H1 (cell line): ENCODE results near the gene TIMM29. TPM values are rescaled to one million over a fixed set of nuclear protein-coding genes. Genes with fewer than 3 reads are reported as not detected.

Experiments
- CTCF ChIA-PET: fragments of 300-600 bp; sonication (Branson Sonifier 250); formaldehyde crosslinking; loops from one replicate; lab custom pipeline; 2021; ENCODE audit not compliant: partially characterized antibody; lab: Charles Lee
- POLR2A ChIA-PET: fragments of 300-600 bp; sonication (Branson Sonifier 250); formaldehyde crosslinking; loops from one replicate; lab custom pipeline; 2021; ENCODE audit warnings: inconsistent platforms; ENCODE audit not compliant: partially characterized antibody; lab: Charles Lee
- DNase-seq, 2 experiments: peaks; one replicate each; pipeline versions ENCODE4 v3.0.0 to v3.0.0-alpha.2; 2010 to 2022; ENCODE audit warnings: low spot score in 2 of 2, low read depth in 1 of 2, mixed read lengths in 1 of 2
- FAIRE-seq: peaks from 2 replicates; lab custom pipeline; 2011; peaks lifted over from hg19 to GRCh38; lab: Jason Lieb, UNC
- H2AFZ ChIP-seq: 2 replicates; pipeline ENCODE4 v1.8.1; 2012; ENCODE audit warnings: low read length, inconsistent platforms
- H2AK5ac ChIP-seq: 2 replicates; pipeline ENCODE4 v1.6.1; 2013; ENCODE audit warnings: low read depth, low read length
- H2BK120ac ChIP-seq: replicated peaks from 2 replicates; pipeline ENCODE3; 2013; ENCODE audit warnings: low read depth, low read length, inconsistent platforms
- H2BK12ac ChIP-seq: 2 replicates; pipeline ENCODE4 v1.6.1; 2013; ENCODE audit warnings: low read depth, low read length
- H2BK15ac ChIP-seq: 2 replicates; pipeline ENCODE4 v1.6.1; 2013; ENCODE audit warnings: low read length
- H2BK20ac ChIP-seq: 2 replicates; pipeline ENCODE4 v1.6.1; 2013; ENCODE audit warnings: low read length
- H2BK5ac ChIP-seq: 2 replicates; pipeline ENCODE4 v1.6.1; 2013; ENCODE audit warnings: low read depth, low read length
- H3K14ac ChIP-seq: 2 replicates; pipeline ENCODE4 v1.6.1; 2013; ENCODE audit warnings: inconsistent platforms; ENCODE audit not compliant: insufficient read length
- H3K18ac ChIP-seq: 2 replicates; pipeline ENCODE4 v1.6.1; 2013; ENCODE audit warnings: low read length; ENCODE audit errors: extremely low read depth
- H3K23ac ChIP-seq: 2 replicates; pipeline ENCODE4 v1.6.1; 2013; ENCODE audit warnings: inconsistent platforms; ENCODE audit not compliant: insufficient read length
- H3K23me2 ChIP-seq: 2 replicates; pipeline ENCODE4 v1.6.1; 2013; ENCODE audit warnings: low read depth, low read length
- H3K27ac ChIP-seq: 2 replicates; pipeline ENCODE4 v1.6.1; 2011; ENCODE audit warnings: low read depth, low read length, inconsistent platforms
- H3K27me3 ChIP-seq, 4 experiments: replicated peaks in 1 of 4; 1 replicate in 1 of 4; 2 replicates in 3 of 4; pipeline versions ENCODE4 v1.6.1 to v1.8.1; 2011 to 2013; ENCODE audit warnings: low read length in 3 of 4, mild to moderate bottlenecking in 3 of 4, inconsistent platforms in 2 of 4, mixed read lengths in 2 of 4, moderate library complexity in 1 of 4; ENCODE audit not compliant: control insufficient read depth in 3 of 4, insufficient read depth in 3 of 4; ENCODE audit errors: extremely low read depth in 1 of 4
- H3K36me3 ChIP-seq, 4 experiments: 2 replicates each; pipeline versions ENCODE4 v1.6.1 to v1.8.1; 2011 to 2013; ENCODE audit warnings: mild to moderate bottlenecking in 4 of 4, low read length in 3 of 4, moderate library complexity in 2 of 4, control low read depth in 1 of 4, inconsistent platforms in 1 of 4; ENCODE audit not compliant: insufficient read depth in 4 of 4, control insufficient read depth in 2 of 4
- H3K4ac ChIP-seq: replicated peaks from 2 replicates; pipeline ENCODE3; 2013; ENCODE audit warnings: low read length, low read depth, mixed read lengths, inconsistent platforms; ENCODE audit not compliant: insufficient read length
- H3K4me1 ChIP-seq, 4 experiments: replicated peaks in 1 of 4; 1 replicate in 1 of 4; 2 replicates in 3 of 4; pipeline versions ENCODE4 v1.6.1 to v1.8.1; 2011 to 2013; ENCODE audit warnings: low read length in 3 of 4, inconsistent platforms in 2 of 4, mixed read lengths in 1 of 4; ENCODE audit not compliant: insufficient read depth in 4 of 4, control insufficient read depth in 3 of 4
- H3K4me2 ChIP-seq, 2 experiments: 2 replicates each; pipeline versions ENCODE4 v1.6.1 to v1.8.1; 2011 to 2013; ENCODE audit warnings: low read depth in 2 of 2, low read length in 2 of 2, control low read depth in 1 of 2, inconsistent platforms in 1 of 2, mild to moderate bottlenecking in 1 of 2; ENCODE audit not compliant: insufficient read depth in 1 of 2
- H3K4me3 ChIP-seq, 4 experiments: fragments of 200-600, 300-600 bp in 1 of 4; sonication (generic), shearing (Covaris generic), sonication (Bioruptor Twin) in 1 of 4; 2 replicates each; pipeline versions ENCODE4 v1.5.1 to v1.8.1; 2011 to 2016; ENCODE audit warnings: low read length in 4 of 4, low read depth in 3 of 4, control low read depth in 2 of 4, inconsistent platforms in 2 of 4, mild to moderate bottlenecking in 2 of 4, mixed read lengths in 1 of 4, moderate library complexity in 1 of 4; ENCODE audit not compliant: insufficient read depth in 2 of 4; ENCODE audit errors: extremely low read depth in 1 of 4
- H3K56ac ChIP-seq: replicated peaks from 2 replicates; pipeline ENCODE3; 2013; ENCODE audit warnings: low read depth, mild to moderate bottlenecking, mixed read lengths, low read length, inconsistent platforms; ENCODE audit not compliant: insufficient read length
- H3K79me1 ChIP-seq: 2 replicates; pipeline ENCODE4 v1.6.1; 2013; ENCODE audit warnings: low read depth, low read length, control low read depth
- H3K79me2 ChIP-seq, 2 experiments: 2 replicates each; pipeline versions ENCODE4 v1.6.1 to v1.8.1; 2012 to 2013; ENCODE audit warnings: low read length in 2 of 2, mild to moderate bottlenecking in 2 of 2, inconsistent platforms in 1 of 2; ENCODE audit not compliant: insufficient read depth in 2 of 2, control insufficient read depth in 1 of 2
- H3K9ac ChIP-seq, 4 experiments: replicated peaks in 1 of 4; 1 replicate in 1 of 4; 2 replicates in 3 of 4; pipeline versions ENCODE4 v1.6.1 to v1.8.1; 2011 to 2013; ENCODE audit warnings: low read depth in 3 of 4, low read length in 3 of 4, control low read depth in 2 of 4, mild to moderate bottlenecking in 2 of 4, moderate library complexity in 2 of 4, inconsistent platforms in 1 of 4; ENCODE audit errors: extremely low read depth in 1 of 4
- H3K9me3 ChIP-seq, 2 experiments: 2 replicates each; pipeline versions ENCODE4 v1.6.1 to v1.8.1; 2012 to 2013; ENCODE audit warnings: mild to moderate bottlenecking in 2 of 2, moderate library complexity in 2 of 2, control low read depth in 1 of 2, inconsistent platforms in 1 of 2, low read depth in 1 of 2, low read length in 1 of 2, mixed read lengths in 1 of 2; ENCODE audit not compliant: insufficient read depth in 2 of 2
- H4K20me1 ChIP-seq, 2 experiments: replicated peaks in 1 of 2; 2 replicates each; pipeline versions ENCODE3 to v1.8.1; 2011 to 2013; ENCODE audit warnings: inconsistent platforms in 2 of 2, low read length in 2 of 2, mild to moderate bottlenecking in 1 of 2; ENCODE audit not compliant: insufficient read depth in 2 of 2, control insufficient read depth in 1 of 2
- H4K5ac ChIP-seq: 2 replicates; pipeline ENCODE4 v1.6.1; 2013; ENCODE audit warnings: low read length, low read depth, mixed read lengths, inconsistent platforms; ENCODE audit not compliant: insufficient read length
- H4K8ac ChIP-seq: 2 replicates; pipeline ENCODE4 v1.8.0; 2013; ENCODE audit warnings: mild to moderate bottlenecking, moderate library complexity, low read length, inconsistent platforms; ENCODE audit not compliant: insufficient read depth; ENCODE audit errors: extremely low read depth
- H4K91ac ChIP-seq: replicated peaks from 2 replicates; pipeline ENCODE3; 2013; ENCODE audit warnings: low read length, mixed read lengths, inconsistent platforms; ENCODE audit not compliant: insufficient read length
- BCL11A ChIP-seq, 2 experiments: IDR thresholded peaks; one replicate each; pipeline ENCODE4 v1.6.1; 2011; ENCODE audit warnings: low read depth in 2 of 2, low read length in 2 of 2, mild to moderate bottlenecking in 2 of 2
- CTCF ChIP-seq, 3 experiments: IDR thresholded peaks; 1 replicate in 2 of 3; 2 replicates in 1 of 3; pipeline versions ENCODE4 v1.5.1 to v1.6.1; 2011; ENCODE audit warnings: low read length in 3 of 3, mild to moderate bottlenecking in 3 of 3, inconsistent platforms in 2 of 3, low read depth in 1 of 3, moderate library complexity in 1 of 3; ENCODE audit not compliant: insufficient read depth in 1 of 3; ENCODE audit errors: control extremely low read depth in 1 of 3
- WGBS, 2 experiments: shearing (Covaris generic) in 1 of 2; methylation state at CpG; one replicate each; pipeline versions ENCODE4 v1.1.6 to v1.1.7; 2013 to 2015; ENCODE audit warnings: low lambda C conversion rate in 2 of 2, mixed read lengths in 2 of 2, inconsistent platforms in 1 of 2, low coverage in 1 of 2, missing lambda C conversion rate in 1 of 2; ENCODE audit not compliant: insufficient replicate concordance in 2 of 2, insufficient coverage in 1 of 2, insufficient read length in 1 of 2; ENCODE audit errors: extremely low coverage in 1 of 2, missing lambda C conversion rate in 1 of 2; 5-methylcytosine and 5-hydroxymethylcytosine counted together
- polyA plus RNA-seq, 7 experiments: library from polyadenylated mRNA; depleted of rRNA in 3 of 7; stranded (reverse) in 5 of 7; unstranded in 2 of 7; fragments of >200 nt in 5 of 7; fragments of 200-250 nt in 2 of 7; gene quantifications; 1 replicate in 5 of 7; 2 replicates in 1 of 7; 4 replicates in 1 of 7; pipeline versions ENCODE4 v1.2.1 to v1.2.3, GENCODE V29; 2011 to 2013; ENCODE audit warnings: missing spikeins in 2 of 7, mixed read lengths in 2 of 7
- total RNA-seq: library from RNA; stranded (reverse); fragmentation: NEBNext Ultra II Directional; extraction: Animal tissue kit (Norgen Biotek cat#: 25700); gene quantifications from 2 replicates; pipeline ENCODE4 v1.2.1, GENCODE V29; 2021

The TIMM29 gene
- total and polyA plus RNA-seq, 2 of the 8 experiments (the other 6 are each of a cell fraction or from before 2014, with no cell fraction given), result 15.9 to 24.0 TPM

- H3K9ac ChIP-seq, result no peak overlapping the region
- H3K79me1 ChIP-seq, result peaks cover 21% of the 10 kb centered on the region
- ChIA-PET POLR2A (interaction anchor here (0.8 to 0.9 kb wide), 2 partner anchors 18 to 126 kb away, joined by 3 read pairs; no protein-coding TSS in a partner anchor), CTCF (interaction anchor here (0.7 to 12.4 kb wide), 7 partner anchors 10 to 76 kb away, joined by 3 to 110 read pairs (median 4); no protein-coding TSS in a partner anchor)
- no peak overlapping the region for H2BK12ac ChIP-seq
- H2BK5ac ChIP-seq, result peak overlapping the region; percentile 61; the same call in 1 of the 2 replicates
- no peak for TF ChIP-seq BCL11A (IDR thresholded peaks at IDR 0.05; ENCODE audit: low read depth in 2 of 2, low read length in 2 of 2)
- TF ChIP-seq CTCF (IDR thresholded peaks at IDR 0.05; ENCODE audit: control extremely low read depth in 1 of 3, insufficient read depth in 1 of 3, low read depth in 1 of 3, low read length in 3 of 3), result peak in 2 of 3 experiments; percentile 1 to 34; a peak in 2 of 4 replicates
- H4K20me1 ChIP-seq, result peaks cover 9 to 14% of the 10 kb centered on the region in 2 experiments
- H3K4ac ChIP-seq, result no peak overlapping the region
- no peak overlapping the region for H3K56ac ChIP-seq
- H2BK120ac ChIP-seq, result no peak overlapping the region
- no peaks in the 10 kb centered on the region for H3K36me3 ChIP-seq
- no peak overlapping the region for H3K14ac ChIP-seq
- H3K4me3 ChIP-seq, result no peak overlapping the region; a peak in 1 of 8 replicates
- no peak overlapping the region for H3K18ac ChIP-seq
- FAIRE-seq (no peak), DNase-seq (no peak)
- H3K23me2 ChIP-seq, result peaks cover 5% of the 10 kb centered on the region
- no peak overlapping the region for H3K27ac ChIP-seq
- H3K4me1 ChIP-seq, result peaks cover 0 to 12% (median 8%) of the 10 kb centered on the region in 4 experiments; a peak in 6 of 7 replicates
- H4K8ac ChIP-seq, result no peak overlapping the region
- no peak overlapping the region for H2BK20ac ChIP-seq
- H3K23ac ChIP-seq, result no peak overlapping the region
- H2AK5ac ChIP-seq, result 0 out of 2 replicates have a peak overlapping the region, but pooled peaks have one; percentile 28
- no peak overlapping the region for H2AFZ ChIP-seq
- no peak overlapping the region for H4K5ac ChIP-seq
- H3K4me2 ChIP-seq, result peak overlapping the region in 1 of 2 experiments; percentile 35; a peak in 1 of 4 replicates
- no peaks in the 10 kb centered on the region for H3K27me3 ChIP-seq
- no peak overlapping the region for H4K91ac ChIP-seq
- H2BK15ac ChIP-seq, result no peak overlapping the region
- WGBS, 2 experiments, result 88% methylated on average over 4 of the region's 4 CpGs; no CpG with 5 or more reads in 1 of the 2 experiments
- peaks cover 50 to 82% of the 10 kb centered on the region in 2 experiments for H3K79me2 ChIP-seq
- no peaks in the 10 kb centered on the region for H3K9me3 ChIP-seq
These were observed 36.3 kb downstream of the TIMM29 start for GRCh38 chr19:10964903-10965302.
